Astrocyte (in vitro differentiated cells and primary cell): ENCODE results near the gene DCDC2C. TPM values are rescaled to one million over a fixed set of nuclear protein-coding genes. Genes with fewer than 3 reads are reported as not detected.

Experiments used
- DNase-seq: peaks from one replicate; pipeline ENCODE4 v3.0.0-alpha.2; 2010; ENCODE audit warnings: low read depth
- FAIRE-seq: peaks from 2 replicates; lab custom pipeline; 2011; peaks lifted over from hg19 to GRCh38; lab: Jason Lieb, UNC
- H2AFZ ChIP-seq: 2 replicates; pipeline ENCODE4 v1.6.0; 2012; ENCODE audit warnings: low read depth, low read length, inconsistent platforms
- H3K27ac ChIP-seq: 2 replicates; pipeline ENCODE4 v1.5.1; 2011; ENCODE audit warnings: low read depth, low read length, inconsistent platforms
- H3K27me3 ChIP-seq: 2 replicates; pipeline ENCODE4 v1.6.0; 2011; ENCODE audit warnings: low read length, inconsistent platforms; ENCODE audit not compliant: insufficient read depth
- H3K36me3 ChIP-seq: 2 replicates; pipeline ENCODE4 v1.5.1; 2011; ENCODE audit warnings: low read length, inconsistent platforms; ENCODE audit not compliant: insufficient read depth
- H3K4me1 ChIP-seq: 2 replicates; pipeline ENCODE4 v1.5.1; 2011; ENCODE audit warnings: low read length, inconsistent platforms; ENCODE audit not compliant: insufficient read depth
- H3K4me2 ChIP-seq: 2 replicates; pipeline ENCODE4 v1.6.0; 2012; ENCODE audit warnings: low read length, inconsistent platforms
- H3K4me3 ChIP-seq: 2 replicates; pipeline ENCODE4 v1.5.1; 2011; ENCODE audit warnings: low read depth, mild to moderate bottlenecking, low read length, inconsistent platforms; ENCODE audit not compliant: insufficient read depth
- H3K79me2 ChIP-seq: 2 replicates; pipeline ENCODE4 v1.6.0; 2012; ENCODE audit warnings: mild to moderate bottlenecking, low read length, inconsistent platforms; ENCODE audit not compliant: insufficient read depth
- H3K9ac ChIP-seq: 2 replicates; pipeline ENCODE4 v1.6.0; 2012; ENCODE audit warnings: mild to moderate bottlenecking, low read length, inconsistent platforms
- H3K9me3 ChIP-seq: 2 replicates; pipeline ENCODE4 v1.5.1; 2012; ENCODE audit warnings: low read depth, mild to moderate bottlenecking, low read length, inconsistent platforms; ENCODE audit not compliant: insufficient read depth
- H4K20me1 ChIP-seq: 2 replicates; pipeline ENCODE4 v1.6.0; 2012; ENCODE audit warnings: low read length, inconsistent platforms; ENCODE audit not compliant: insufficient read depth
- H3K27ac Mint-ChIP-seq: one replicate; pipeline ENCODE4 v1.8.0; 2021; ENCODE audit warnings: mild to moderate bottlenecking, mixed read lengths; ENCODE audit not compliant: unreplicated experiment
- H3K27me3 Mint-ChIP-seq: one replicate; pipeline ENCODE4 v1.8.0; 2021; ENCODE audit warnings: low read depth, mixed read lengths; ENCODE audit not compliant: unreplicated experiment
- H3K36me3 Mint-ChIP-seq: one replicate; pipeline ENCODE4 v1.8.0; 2021; ENCODE audit warnings: low read depth, mixed read lengths; ENCODE audit not compliant: unreplicated experiment
- H3K4me1 Mint-ChIP-seq: one replicate; pipeline ENCODE4 v1.8.0; 2021; ENCODE audit warnings: low read depth, mixed read lengths; ENCODE audit not compliant: unreplicated experiment
- H3K4me3 Mint-ChIP-seq: one replicate; pipeline ENCODE4 v1.8.0; 2021; ENCODE audit warnings: mild to moderate bottlenecking, moderate library complexity, mixed read lengths; ENCODE audit not compliant: unreplicated experiment
- H3K9me3 Mint-ChIP-seq: one replicate; pipeline ENCODE4 v1.8.0; 2021; ENCODE audit warnings: mild to moderate bottlenecking, mixed read lengths; ENCODE audit not compliant: unreplicated experiment
- EZH2 ChIP-seq: IDR thresholded peaks from 2 replicates; pipeline ENCODE4 v1.6.1; 2012; ENCODE audit warnings: mild to moderate bottlenecking, low read length, inconsistent platforms; ENCODE audit not compliant: insufficient read depth
- total RNA-seq: library from RNA; stranded (reverse); gene quantifications from 2 replicates; pipeline ENCODE4 v1.2.1, GENCODE V29; 2021
- TF ChIP-seq, protein P1 (sequence below): IDR thresholded peaks from 2 replicates; pipeline ENCODE4 v1.5.1; 2011; ENCODE audit warnings: low read depth, mild to moderate bottlenecking, inconsistent platforms, low read length, moderate library complexity; ENCODE audit not compliant: insufficient read depth

The DCDC2C gene
- total RNA-seq, 1 donor from 2014 or later = not detected

GRCh38 chr2:3725458-3726250, 22.3 kb downstream of the DCDC2C start:
- no peak for DNase-seq
- no peak overlapping the region for H3K9ac ChIP-seq
- H3K36me3 ChIP-seq = no peaks in the 10 kb centered on the region
- no peaks in the 10 kb centered on the region for H3K79me2 ChIP-seq
- no peak for TF ChIP-seq EZH2
- TF ChIP-seq, protein P1, sequence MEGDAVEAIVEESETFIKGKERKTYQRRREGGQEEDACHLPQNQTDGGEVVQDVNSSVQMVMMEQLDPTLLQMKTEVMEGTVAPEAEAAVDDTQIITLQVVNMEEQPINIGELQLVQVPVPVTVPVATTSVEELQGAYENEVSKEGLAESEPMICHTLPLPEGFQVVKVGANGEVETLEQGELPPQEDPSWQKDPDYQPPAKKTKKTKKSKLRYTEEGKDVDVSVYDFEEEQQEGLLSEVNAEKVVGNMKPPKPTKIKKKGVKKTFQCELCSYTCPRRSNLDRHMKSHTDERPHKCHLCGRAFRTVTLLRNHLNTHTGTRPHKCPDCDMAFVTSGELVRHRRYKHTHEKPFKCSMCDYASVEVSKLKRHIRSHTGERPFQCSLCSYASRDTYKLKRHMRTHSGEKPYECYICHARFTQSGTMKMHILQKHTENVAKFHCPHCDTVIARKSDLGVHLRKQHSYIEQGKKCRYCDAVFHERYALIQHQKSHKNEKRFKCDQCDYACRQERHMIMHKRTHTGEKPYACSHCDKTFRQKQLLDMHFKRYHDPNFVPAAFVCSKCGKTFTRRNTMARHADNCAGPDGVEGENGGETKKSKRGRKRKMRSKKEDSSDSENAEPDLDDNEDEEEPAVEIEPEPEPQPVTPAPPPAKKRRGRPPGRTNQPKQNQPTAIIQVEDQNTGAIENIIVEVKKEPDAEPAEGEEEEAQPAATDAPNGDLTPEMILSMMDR = no peak
- no peak overlapping the region for H3K27ac Mint-ChIP-seq
- no peak overlapping the region for H3K27ac ChIP-seq
- no peak for FAIRE-seq
- H2AFZ ChIP-seq = no peak overlapping the region
- peaks cover 20% of the 10 kb centered on the region for H3K27me3 Mint-ChIP-seq
- no peak overlapping the region for H3K4me3 Mint-ChIP-seq
- no peaks in the 10 kb centered on the region for H4K20me1 ChIP-seq
- H3K9me3 Mint-ChIP-seq = peaks cover 5% of the 10 kb centered on the region
- no peaks in the 10 kb centered on the region for H3K4me1 Mint-ChIP-seq
- H3K4me1 ChIP-seq = peaks cover 5% of the 10 kb centered on the region
- H3K36me3 Mint-ChIP-seq = peaks cover 2% of the 10 kb centered on the region
- H3K4me2 ChIP-seq = no peak overlapping the region
- peaks cover 5% of the 10 kb centered on the region for H3K27me3 ChIP-seq
- H3K9me3 ChIP-seq = no peaks in the 10 kb centered on the region
- no peak overlapping the region for H3K4me3 ChIP-seq

DNA sequence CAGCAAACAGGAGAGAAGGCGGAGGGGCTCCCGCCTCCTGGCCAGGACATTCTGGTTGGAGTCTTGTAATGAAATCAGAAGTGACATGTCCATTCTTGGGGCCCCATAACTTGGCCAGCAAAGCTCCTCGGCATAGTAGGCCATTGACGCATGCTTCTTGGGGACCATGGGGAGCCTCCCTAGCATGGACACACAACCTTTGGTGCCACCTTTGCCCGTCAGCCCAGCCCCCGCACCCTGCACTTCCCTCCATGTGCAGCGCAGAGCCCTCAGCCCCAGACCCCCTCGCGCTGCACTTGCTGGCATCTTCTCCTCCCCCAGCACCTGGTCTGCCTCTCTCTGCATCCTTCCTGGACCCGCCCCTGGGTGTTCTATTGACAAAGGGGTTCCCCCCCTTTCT, 23.1 kb downstream of the DCDC2C start:
- FAIRE-seq = no peak
- no peaks in the 10 kb centered on the region for H4K20me1 ChIP-seq
- H3K79me2 ChIP-seq = no peaks in the 10 kb centered on the region
- Mint-ChIP-seq H3K27ac (no peak overlapping the region), H3K9me3 (peaks cover 3% of the 10 kb centered on the region), H3K4me1 (no peaks in the 10 kb centered on the region), H3K4me3 (no peak overlapping the region), H3K27me3 (peaks cover 20% of the 10 kb centered on the region), H3K36me3 (peaks cover 2% of the 10 kb centered on the region)
- H3K27me3 ChIP-seq = peaks cover 5% of the 10 kb centered on the region
- peaks cover 5% of the 10 kb centered on the region for H3K4me1 ChIP-seq
- no peak for TF ChIP-seq EZH2
- TF ChIP-seq, protein P1 = no peak
- no peak for DNase-seq
- no peak overlapping the region for H3K4me2 ChIP-seq
- no peaks in the 10 kb centered on the region for H3K36me3 ChIP-seq
- H3K9me3 ChIP-seq = no peaks in the 10 kb centered on the region
- no peak overlapping the region for H2AFZ ChIP-seq
- no peak overlapping the region for H3K27ac ChIP-seq
- H3K9ac ChIP-seq = no peak overlapping the region
- no peak overlapping the region for H3K4me3 ChIP-seq

DNA sequence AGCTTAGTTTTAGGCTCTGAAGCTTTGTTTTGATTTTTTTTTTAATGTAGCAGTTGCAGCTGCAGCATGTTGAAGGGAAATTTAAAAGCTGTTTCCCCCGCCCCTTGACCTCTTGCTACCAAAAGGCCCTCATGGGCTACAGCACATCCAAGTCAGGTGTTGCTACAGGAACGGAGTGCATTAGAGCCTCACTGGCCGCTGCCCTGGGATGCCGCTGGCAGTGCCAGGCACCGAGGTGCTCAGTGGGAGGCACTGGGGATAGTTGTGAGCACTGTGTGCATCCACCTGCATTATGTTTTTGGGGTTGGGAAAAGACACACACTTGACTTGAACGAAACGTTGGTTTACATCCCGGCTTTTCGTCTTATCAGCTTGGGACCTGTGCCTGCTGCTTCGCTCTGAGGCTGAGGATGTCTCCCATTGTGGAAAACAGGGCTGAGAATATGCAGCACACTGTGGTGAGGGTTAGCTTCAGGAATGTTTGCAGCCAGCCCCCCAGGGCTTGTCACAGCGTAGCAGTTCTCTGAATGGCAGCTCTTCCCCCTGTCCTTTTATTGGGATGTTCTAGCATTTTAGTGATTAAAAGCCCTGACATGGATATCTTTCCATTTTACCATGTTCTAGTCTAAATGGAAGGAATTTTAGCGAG, 24.1 kb downstream of the DCDC2C start:
- H3K9me3 ChIP-seq = no peaks in the 10 kb centered on the region
- Mint-ChIP-seq H3K9me3 (peaks cover 4% of the 10 kb centered on the region), H3K4me3 (no peak overlapping the region), H3K27ac (no peak overlapping the region), H3K27me3 (peaks cover 21% of the 10 kb centered on the region), H3K4me1 (no peaks in the 10 kb centered on the region), H3K36me3 (no peaks in the 10 kb centered on the region)
- no peak for DNase-seq
- peak overlapping the region; percentile 70 for H2AFZ ChIP-seq
- no peak overlapping the region for H3K27ac ChIP-seq
- TF ChIP-seq EZH2 = no peak
- TF ChIP-seq, protein P1 = no peak
- peak overlapping the region; percentile 83 for H3K4me2 ChIP-seq
- H4K20me1 ChIP-seq = no peaks in the 10 kb centered on the region
- H3K9ac ChIP-seq = peak overlapping the region; percentile 53
- H3K79me2 ChIP-seq = no peaks in the 10 kb centered on the region
- peak overlapping the region; percentile 21 for H3K4me3 ChIP-seq
- H3K27me3 ChIP-seq = peaks cover 5% of the 10 kb centered on the region
- no peak for FAIRE-seq
- peaks cover 5% of the 10 kb centered on the region for H3K4me1 ChIP-seq
- no peaks in the 10 kb centered on the region for H3K36me3 ChIP-seq
